Sigmoid colon (tissue), 4 donors: ENCODE results near the gene STEAP1.
"Not testable (repeated sequence)": the region's sequence is repeated elsewhere in the genome, so short reads cannot be mapped to it uniquely, and the experiment has no call there.

ENCODE experiments used
- EP300 ChIP-seq, 4 donors: sonication (generic); formaldehyde crosslinking; IDR thresholded peaks; one replicate each; pipeline ENCODE4 v1.6.1; 2017; ENCODE audit warnings: antibody characterized with exemption in 4 of 4
- POLR2A ChIP-seq, 2 donors: fragments of 450-650 bp; IDR thresholded peaks; one replicate each; pipeline ENCODE4 v1.6.1; 2016; ENCODE audit warnings: antibody characterized with exemption in 2 of 2, mild to moderate bottlenecking in 2 of 2, moderate library complexity in 2 of 2
- POLR2AphosphoS5 ChIP-seq, 4 donors: sonication (generic); formaldehyde crosslinking; IDR thresholded peaks; one replicate each; pipeline ENCODE4 v1.6.1; 2017; ENCODE audit warnings: antibody characterized with exemption in 4 of 4
- TF ChIP-seq, protein P1 (sequence below), 4 experiments: fragments of 450-650 bp in 3 of 4; fragments of 200-600 bp in 1 of 4; IDR thresholded peaks; one replicate each; pipeline ENCODE4 v1.5.1; 2016 to 2019; ENCODE audit warnings: antibody characterized with exemption in 4 of 4, mild to moderate bottlenecking in 3 of 4, moderate library complexity in 2 of 4

DNA sequence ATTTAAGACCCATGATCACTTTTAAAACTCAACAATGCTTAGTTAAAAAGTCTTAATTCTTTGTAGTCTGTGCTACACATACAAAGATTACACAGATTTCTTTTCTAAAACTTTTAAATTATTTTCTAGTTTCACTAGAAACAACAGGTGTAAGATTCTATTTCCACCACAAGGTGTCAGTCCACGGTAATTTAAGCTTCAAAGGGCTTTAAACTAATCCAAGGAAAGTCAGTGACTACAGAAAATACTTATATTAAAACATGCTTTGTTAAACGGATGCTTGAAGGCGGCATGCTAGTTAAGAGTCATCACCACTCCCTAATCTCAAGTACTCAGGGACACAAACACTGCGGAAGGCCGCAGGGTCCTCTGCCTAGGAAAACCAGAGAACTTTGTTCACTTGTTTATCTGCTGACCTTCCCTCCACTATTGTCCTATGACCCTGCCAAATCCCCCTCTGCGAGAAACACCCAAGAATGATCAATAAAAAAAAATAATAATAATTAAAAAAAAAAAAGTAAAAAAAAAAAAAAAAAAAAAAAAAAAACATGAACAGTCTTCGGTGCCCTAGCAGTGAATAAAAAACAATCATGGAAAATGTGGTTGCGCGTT lies 1.5 kb upstream of the STEAP1 start:
- TF ChIP-seq, protein P1, sequence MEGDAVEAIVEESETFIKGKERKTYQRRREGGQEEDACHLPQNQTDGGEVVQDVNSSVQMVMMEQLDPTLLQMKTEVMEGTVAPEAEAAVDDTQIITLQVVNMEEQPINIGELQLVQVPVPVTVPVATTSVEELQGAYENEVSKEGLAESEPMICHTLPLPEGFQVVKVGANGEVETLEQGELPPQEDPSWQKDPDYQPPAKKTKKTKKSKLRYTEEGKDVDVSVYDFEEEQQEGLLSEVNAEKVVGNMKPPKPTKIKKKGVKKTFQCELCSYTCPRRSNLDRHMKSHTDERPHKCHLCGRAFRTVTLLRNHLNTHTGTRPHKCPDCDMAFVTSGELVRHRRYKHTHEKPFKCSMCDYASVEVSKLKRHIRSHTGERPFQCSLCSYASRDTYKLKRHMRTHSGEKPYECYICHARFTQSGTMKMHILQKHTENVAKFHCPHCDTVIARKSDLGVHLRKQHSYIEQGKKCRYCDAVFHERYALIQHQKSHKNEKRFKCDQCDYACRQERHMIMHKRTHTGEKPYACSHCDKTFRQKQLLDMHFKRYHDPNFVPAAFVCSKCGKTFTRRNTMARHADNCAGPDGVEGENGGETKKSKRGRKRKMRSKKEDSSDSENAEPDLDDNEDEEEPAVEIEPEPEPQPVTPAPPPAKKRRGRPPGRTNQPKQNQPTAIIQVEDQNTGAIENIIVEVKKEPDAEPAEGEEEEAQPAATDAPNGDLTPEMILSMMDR (IDR thresholded peaks at IDR 0.05), result peak; percentile 28 to 58 (median 55)
- TF ChIP-seq POLR2AphosphoS5, POLR2A, EP300 (IDR thresholded peaks at IDR 0.05): not testable (repeated sequence)
